GM12892 (cell line): ENCODE data around the gene FLNB.

ENCODE experiments used
- POLR2A ChIP-seq: IDR thresholded peaks from 2 replicates; pipeline ENCODE4 v1.6.1; 2011; ENCODE audit warnings: low read depth, low read length, control low read depth
- POLR2AphosphoS5 ChIP-seq: IDR thresholded peaks from 2 replicates; pipeline ENCODE4 v1.6.1; 2011; ENCODE audit warnings: low read depth, low read length, control low read depth

GRCh38 chr3:57960174-57960505 is 48.1 kb upstream of the FLNB start:
- no peak for TF ChIP-seq POLR2A
- TF ChIP-seq POLR2AphosphoS5: no peak
